HG03520 (cell line): ENCODE measurements around the gene CIT.
"Not testable (repeated sequence)": the region's sequence is repeated elsewhere in the genome, so short reads cannot be mapped to it uniquely, and the experiment has no call there.

ENCODE experiments used
- ATAC-seq: cut with Tn5 transposase; IDR thresholded peaks from one replicate; pipeline ENCODE4 v1.9.1; 2021; ENCODE audit warnings: mild to moderate bottlenecking, moderate library complexity; ENCODE audit not compliant: unreplicated experiment

Gene CIT

DNA sequence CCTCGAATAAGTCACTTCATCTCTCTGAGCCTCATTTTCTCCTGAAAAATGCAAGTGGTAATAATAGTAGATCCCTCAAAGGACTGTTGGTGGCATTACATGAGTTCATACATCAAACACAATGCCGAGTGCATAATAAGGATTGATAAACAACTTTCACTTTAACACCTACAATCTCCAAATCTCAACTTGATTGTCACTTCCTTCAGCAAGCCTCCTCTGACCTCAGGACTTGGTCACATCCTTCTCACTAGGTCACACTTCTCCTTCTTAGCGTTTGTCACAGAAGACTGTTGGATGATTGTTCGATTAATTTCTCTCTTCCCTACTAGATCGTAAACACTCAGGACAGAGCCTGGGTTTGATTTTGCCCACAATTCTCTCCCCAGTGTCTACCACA lies 217.0 kb downstream of the CIT start:
- no peak for ATAC-seq

DNA sequence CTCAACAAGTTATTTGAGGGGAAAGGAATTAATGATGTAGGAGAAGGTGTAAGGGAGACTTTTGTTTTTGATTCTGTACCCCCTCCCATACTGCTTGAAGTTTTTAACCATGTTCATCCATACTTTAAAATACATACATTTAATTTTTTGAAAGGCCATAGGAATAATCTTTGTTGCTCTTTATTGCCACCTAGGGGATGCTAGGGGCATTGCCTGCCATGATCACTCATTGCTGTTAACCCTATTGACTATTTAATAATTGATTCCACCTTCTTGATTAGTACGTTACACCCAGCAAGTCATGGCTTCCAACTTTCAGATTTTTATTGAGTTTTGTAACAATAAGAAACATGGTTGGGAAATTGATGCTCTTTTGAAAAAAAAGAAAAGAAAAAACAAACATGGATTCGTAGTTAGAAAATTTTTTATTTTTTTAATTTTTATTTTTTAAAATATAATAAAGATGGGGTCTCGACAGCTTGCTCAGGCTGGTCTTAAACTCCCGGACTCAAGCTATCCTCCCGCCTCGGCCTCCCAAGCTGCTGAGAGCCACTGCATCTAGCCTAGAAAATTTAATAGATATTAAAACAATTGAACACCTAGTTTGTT lies 217.7 kb downstream of the CIT start:
- peak; percentile 55 for ATAC-seq

DNA sequence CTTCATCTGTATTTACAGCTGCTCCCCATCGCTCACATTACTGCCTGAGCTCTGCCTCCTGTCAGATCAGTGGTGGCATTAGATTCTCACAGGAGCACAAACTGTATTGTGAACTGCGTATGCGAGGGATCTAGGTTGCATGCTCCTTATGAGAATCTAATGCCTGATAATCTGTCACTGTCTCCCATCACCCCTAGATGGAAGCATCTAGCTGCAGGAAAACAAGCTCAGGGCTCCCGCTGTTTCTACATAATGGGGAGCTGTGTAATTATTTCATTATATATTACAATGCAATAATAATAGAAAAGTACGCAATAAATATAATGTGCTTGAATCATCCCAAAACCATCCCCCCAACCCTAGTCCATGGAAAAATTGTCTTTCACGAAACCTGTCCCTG lies 219.0 kb downstream of the CIT start:
- not testable (repeated sequence) for ATAC-seq

DNA sequence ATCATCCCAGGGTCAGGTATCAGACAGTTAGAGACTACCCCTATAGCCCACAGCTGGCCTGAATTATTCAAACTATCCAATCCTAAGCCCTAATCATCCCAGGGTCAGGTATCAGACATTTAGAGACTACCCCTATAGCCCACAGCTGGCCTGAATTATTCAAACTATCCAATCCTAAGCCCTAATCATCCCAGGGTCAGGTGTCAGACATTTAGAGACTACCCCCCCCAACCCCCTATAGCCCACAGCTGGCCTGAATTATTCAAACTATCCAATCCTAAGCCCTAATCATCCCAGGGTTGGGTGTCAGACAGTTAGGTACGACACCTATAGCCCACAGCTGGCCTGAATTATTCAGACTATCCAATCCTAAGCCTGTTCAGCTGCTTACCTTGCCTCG lies 220.1 kb downstream of the CIT start:
- not testable (repeated sequence) for ATAC-seq

DNA sequence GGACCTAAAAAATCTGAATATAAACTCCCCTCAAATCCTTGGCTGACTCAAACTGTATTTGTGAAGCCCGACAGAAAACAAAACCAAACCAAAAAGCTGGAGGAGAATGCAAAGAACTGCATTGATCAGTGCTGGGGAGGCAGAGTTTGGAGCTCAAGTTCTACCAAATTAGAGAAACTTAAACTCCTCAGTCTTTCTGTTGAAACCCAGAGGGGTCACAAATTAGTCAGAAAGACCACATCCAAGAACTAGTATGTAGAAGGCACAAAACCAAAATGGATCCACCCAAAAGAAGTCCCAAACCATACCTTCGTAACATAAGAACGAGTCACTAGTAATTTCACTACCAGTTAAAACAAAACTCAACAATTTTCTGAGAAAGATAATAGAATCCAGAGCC lies 224.5 kb downstream of the CIT start:
- no peak for ATAC-seq

DNA sequence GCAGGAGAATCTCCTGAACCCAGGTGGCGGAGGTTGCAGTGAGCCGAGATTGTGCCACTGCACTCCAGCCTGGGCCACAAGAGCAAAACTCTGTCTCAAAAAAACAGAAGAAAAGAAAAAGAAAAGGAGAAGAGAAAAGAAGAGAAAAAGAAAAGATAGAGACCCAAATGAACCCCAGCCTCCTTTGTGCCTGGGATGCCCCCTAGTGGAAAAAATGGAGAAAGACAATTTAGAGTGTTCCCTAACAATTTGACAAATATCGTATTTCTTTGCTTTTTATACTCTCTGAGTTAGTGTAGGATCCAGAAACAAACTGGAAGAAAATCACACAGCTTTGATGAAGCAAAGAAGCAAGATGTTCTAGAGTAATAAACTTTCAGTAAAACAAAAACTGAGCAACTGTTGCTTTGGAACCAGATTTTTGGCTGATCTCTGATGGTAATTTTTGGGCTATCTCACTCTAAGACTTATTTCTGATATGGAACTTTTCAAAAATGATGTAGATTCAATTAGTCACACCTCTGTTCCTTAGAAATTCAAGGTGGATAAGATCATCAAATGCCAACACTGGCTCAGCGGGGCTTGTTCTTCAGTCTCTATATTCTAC lies 227.8 kb downstream of the CIT start:
- no peak for ATAC-seq

DNA sequence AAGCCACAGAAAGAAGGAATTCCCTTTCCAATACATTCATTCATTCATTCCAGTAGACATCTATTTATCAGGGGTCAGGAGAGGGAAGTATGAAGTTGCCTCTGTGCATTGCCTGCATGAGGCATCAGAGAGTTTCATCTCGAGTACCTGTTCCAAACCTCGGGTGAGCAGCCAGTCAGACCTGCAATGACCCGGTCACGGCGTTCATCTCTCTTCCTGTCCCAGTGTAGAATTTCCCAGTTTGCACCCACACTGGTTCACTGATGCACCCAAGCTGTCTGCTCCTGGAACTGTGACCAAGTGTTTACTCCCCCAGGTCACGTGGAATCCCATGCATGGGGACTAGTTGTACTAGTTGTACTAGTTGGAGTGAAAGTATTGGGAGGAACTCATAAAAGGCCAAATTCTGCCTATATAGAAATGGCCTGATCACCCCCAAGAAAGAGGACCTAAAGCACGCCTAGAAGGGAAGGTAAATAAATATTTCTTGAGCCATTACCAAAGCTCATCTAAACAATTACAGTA lies 231.5 kb downstream of the CIT start:
- ATAC-seq: no peak

DNA sequence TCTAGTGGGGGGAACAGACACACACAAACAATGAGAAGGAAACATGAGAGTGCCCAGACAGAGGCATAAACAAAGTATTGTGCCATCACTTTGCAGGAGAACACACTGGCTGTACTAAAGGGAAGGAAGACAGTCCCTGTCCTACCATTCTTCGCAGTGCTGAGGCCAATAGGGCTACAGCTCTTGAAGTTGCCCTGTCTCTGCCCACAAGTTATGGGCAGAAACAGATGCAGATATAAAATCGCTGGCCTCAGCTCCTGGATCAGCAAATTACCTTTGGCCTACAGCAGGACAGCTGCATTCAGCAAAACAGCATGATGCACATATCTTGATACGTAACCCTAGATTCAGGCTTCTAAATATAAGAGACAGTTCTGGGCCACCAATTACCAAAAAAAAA lies 232.2 kb downstream of the CIT start:
- no peak for ATAC-seq

DNA sequence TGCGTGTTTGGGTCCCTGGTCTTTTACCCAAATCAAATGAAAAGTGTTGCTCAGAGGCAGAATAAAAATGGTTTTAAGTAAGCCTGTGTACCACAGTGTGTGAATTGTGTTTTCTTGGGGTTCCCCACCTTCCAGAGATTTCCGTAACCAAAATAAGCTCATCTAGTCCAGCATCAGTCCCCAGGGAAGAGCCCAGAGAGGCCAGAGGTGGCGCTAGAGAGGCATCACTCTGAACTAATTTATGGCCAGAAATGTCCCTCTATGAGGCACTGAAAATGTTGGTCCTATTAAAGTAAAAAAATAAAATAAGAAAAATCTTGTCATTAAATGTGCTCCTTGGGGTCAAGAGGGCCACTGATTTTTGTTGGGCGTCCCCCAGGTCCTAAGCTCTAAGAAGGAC lies 234.1 kb downstream of the CIT start:
- no peak for ATAC-seq
